HG03066 (cell line): Measurements from ENCODE around the gene ANXA5.

Source experiments
- ATAC-seq: cut with Tn5 transposase; IDR thresholded peaks from one replicate; pipeline ENCODE4 v1.9.1; 2021; ENCODE audit warnings: low read depth; ENCODE audit not compliant: unreplicated experiment

The ANXA5 gene

GRCh38 chr4:121650741-121651140 lies 46.0 kb downstream of the ANXA5 start:
- no peak for ATAC-seq

GRCh38 chr4:121648516-121648915 lies 48.3 kb downstream of the ANXA5 start:
- no peak for ATAC-seq

GRCh38 chr4:121642876-121643585 lies 53.7 kb downstream of the ANXA5 start:
- no peak for ATAC-seq

DNA sequence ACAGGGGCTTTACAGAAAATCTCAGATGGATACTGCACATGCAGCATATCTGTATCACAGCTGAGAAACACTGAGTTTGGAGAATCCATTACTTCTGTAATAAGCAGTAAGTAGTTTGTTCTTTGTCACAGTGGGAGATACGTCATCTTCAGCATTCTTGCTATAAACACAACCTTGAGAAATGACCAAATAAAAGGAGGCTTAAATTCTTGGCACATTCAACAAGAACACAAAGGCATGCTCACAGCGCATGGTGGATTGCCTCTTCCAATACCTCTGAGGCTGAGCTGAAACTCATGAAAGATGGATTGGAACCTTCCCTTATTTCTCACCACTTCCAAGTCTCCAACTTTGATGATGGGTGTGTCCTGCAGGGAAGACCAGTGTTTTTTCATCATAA lies 54.5 kb downstream of the ANXA5 start:
- no peak for ATAC-seq

GRCh38 chr4:121633653-121634052 lies 63.1 kb downstream of the ANXA5 start:
- ATAC-seq, result no peak

- no peak for ATAC-seq
Measured at GRCh38 chr4:121632636-121633035, 64.1 kb downstream of the ANXA5 start.
